ENCODE results near the gene HOXA13. TPM values are rescaled to one million over a fixed set of nuclear protein-coding genes. Genes with fewer than 3 reads are reported as not detected.

Gene HOXA13
- total RNA-seq, 1 experiment from 2014 or later: 0.68 TPM

DNA sequence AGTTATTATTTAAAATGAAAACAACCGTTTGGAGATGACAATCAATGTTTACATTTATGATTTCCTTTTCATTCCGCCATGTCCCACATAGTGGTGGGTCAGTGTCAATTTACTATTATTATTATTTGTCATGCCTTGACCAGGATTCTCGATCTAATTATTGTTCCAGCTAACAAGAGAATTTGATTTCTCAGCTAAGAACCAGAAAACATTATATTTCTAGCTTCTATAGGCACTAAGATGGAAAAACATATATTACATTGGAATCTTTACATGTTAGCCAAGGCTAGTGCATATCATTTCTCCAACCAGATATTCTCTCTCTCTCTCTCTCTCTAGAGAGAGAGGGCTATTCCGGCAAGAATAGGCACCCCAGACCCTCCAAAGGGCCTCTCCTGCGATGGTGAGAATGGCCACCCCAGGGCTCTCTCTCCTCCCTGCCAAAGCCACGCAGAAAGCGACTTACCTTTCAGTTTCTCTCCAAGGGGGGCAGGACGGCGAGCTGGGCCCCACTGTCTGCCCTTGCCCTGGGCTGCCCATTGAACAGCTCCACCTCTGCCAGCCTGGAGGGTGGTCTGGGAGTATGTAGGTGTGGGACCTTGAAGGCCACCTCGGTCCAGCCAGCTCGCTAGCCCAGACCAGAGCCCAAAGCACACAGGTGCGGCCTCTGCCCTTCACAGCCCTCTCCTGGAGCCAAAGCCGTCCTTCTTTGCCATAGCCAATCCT, 49.9 kb downstream of the HOXA13 start:
- DNase-seq: no peak
- Mint-ChIP-seq H3K4me1 (ENCODE audit: low read depth, unreplicated experiment) (no peaks in the 10 kb centered on the region), H3K27me3 (ENCODE audit: insufficient read depth, unreplicated experiment) (no peaks in the 10 kb centered on the region), H3K27ac (ENCODE audit: unreplicated experiment) (peak overlapping the region; percentile 82), H3K9me3 (ENCODE audit: unreplicated experiment) (no peaks in the 10 kb centered on the region), H3K4me3 (ENCODE audit: unreplicated experiment) (peak overlapping the region; percentile 94), H3K36me3 (ENCODE audit: insufficient read depth, unreplicated experiment) (peaks cover 18% of the 10 kb centered on the region)
- Histone ChIP-seq H3K4me1 (peaks cover 27% of the 10 kb centered on the region), H3K27me3 (replicated peaks; ENCODE audit: control insufficient read depth, insufficient read depth, low read length) (no peaks in the 10 kb centered on the region), H3K9me3 (no peaks in the 10 kb centered on the region), H3K4me3 (ENCODE audit: low read depth, low read length) (peak overlapping the region; percentile 68), H3K36me3 (ENCODE audit: control insufficient read depth, insufficient read depth, low read length) (no peaks in the 10 kb centered on the region; the same call in none of the 2 replicates)
- TF ChIP-seq, protein P1, sequence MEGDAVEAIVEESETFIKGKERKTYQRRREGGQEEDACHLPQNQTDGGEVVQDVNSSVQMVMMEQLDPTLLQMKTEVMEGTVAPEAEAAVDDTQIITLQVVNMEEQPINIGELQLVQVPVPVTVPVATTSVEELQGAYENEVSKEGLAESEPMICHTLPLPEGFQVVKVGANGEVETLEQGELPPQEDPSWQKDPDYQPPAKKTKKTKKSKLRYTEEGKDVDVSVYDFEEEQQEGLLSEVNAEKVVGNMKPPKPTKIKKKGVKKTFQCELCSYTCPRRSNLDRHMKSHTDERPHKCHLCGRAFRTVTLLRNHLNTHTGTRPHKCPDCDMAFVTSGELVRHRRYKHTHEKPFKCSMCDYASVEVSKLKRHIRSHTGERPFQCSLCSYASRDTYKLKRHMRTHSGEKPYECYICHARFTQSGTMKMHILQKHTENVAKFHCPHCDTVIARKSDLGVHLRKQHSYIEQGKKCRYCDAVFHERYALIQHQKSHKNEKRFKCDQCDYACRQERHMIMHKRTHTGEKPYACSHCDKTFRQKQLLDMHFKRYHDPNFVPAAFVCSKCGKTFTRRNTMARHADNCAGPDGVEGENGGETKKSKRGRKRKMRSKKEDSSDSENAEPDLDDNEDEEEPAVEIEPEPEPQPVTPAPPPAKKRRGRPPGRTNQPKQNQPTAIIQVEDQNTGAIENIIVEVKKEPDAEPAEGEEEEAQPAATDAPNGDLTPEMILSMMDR (IDR thresholded peaks at IDR 0.05; ENCODE audit: insufficient read depth in 1 of 2, low read depth in 1 of 2, low read length in 1 of 2, severe bottlenecking in 1 of 2, unreplicated experiment in 1 of 2): no peak
- BruUV-seq (replicated peaks): no TSS peak
- intact Hi-C loops (cut with micrococcal nuclease; ENCODE audit: unreplicated experiment): no loop called here
- CTCF ChIA-PET: interaction anchor here (0.6 to 4.0 kb wide), 7 partner anchors 11 to 768 kb away, joined by 3 to 40 read pairs (median 3); partner anchors contain the start of gene HOXA9
- POLR2A ChIA-PET: interaction anchor here (0.5 to 1.0 kb wide), 2 partner anchors 34 to 989 kb away, joined by 4 to 6 read pairs; no protein-coding TSS in a partner anchor

DNA sequence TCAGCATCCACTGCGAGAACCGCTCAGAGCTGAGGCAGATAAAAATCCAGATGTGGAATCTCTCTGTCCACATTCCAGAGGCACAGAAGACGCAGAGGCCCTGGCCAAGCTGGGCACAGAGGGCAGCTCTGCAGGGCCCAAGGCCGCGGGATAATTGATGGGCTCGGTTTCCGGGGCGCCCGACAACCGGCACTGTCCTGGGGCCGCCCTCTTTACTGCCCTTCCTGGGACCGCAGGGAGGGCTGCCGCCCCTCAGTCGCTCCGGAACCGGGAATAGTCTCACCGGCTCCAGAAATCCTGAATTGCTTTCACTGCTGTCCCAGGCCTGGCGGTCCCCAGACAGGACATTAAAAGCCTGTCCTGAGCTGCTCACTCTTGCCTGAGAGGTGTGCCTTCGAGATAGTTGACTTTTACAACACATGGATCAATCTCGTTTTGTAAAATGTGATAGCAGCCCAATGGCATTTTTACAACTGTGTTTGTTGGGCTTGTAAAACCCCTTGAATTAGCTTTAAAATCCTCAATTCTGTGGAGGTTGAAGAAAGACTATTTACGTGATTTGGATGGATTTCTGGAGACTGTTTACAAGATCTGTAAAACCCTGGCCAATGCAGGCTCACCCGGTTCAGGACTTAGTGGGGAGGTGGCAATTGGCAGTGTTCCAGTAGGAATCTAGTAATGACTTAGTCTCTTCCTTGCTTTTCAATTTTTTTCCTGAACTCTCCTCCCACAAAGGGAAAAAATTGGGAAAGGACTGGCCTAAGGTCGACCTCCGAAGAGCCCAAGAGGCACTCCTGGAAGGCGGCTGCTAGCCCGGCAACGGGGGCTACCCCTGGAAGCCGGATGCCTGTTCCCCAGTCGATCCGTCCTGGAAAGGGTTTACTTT, 50.9 kb downstream of the HOXA13 start:
- POLR2A ChIA-PET: no interaction called here
- Mint-ChIP-seq H3K4me3 (ENCODE audit: unreplicated experiment) (peak overlapping the region; percentile 73), H3K27me3 (ENCODE audit: insufficient read depth, unreplicated experiment) (no peaks in the 10 kb centered on the region)

More for the DNA sequence above, 50.9 kb downstream of the HOXA13 start:
- CTCF ChIA-PET: interaction anchor here (0.5 to 4.0 kb wide), 5 partner anchors 8 to 1262 kb away, joined by 3 to 40 read pairs (median 5); partner anchors contain the start of gene HOXA7
- H3K4me3 ChIP-seq (ENCODE audit: low read depth, low read length): no peak overlapping the region
- H3K9me3 ChIP-seq: no peaks in the 10 kb centered on the region
- intact Hi-C loops (cut with micrococcal nuclease; ENCODE audit: unreplicated experiment): no loop called here
- BruUV-seq (replicated peaks): no TSS peak
- no peaks in the 10 kb centered on the region; the same call in 1 of the 2 replicates for H3K36me3 ChIP-seq (ENCODE audit: control insufficient read depth, insufficient read depth, low read length)
- H3K4me1 ChIP-seq: peaks cover 27% of the 10 kb centered on the region
- H3K27me3 ChIP-seq (replicated peaks; ENCODE audit: control insufficient read depth, insufficient read depth, low read length): no peaks in the 10 kb centered on the region
- H3K27ac Mint-ChIP-seq (ENCODE audit: unreplicated experiment): peak overlapping the region; percentile 76
- no peaks in the 10 kb centered on the region for H3K4me1 Mint-ChIP-seq (ENCODE audit: low read depth, unreplicated experiment)
- no peaks in the 10 kb centered on the region for H3K9me3 Mint-ChIP-seq (ENCODE audit: unreplicated experiment)
- TF ChIP-seq, protein P1 (IDR thresholded peaks at IDR 0.05; ENCODE audit: insufficient read depth in 1 of 2, low read depth in 1 of 2, low read length in 1 of 2, severe bottlenecking in 1 of 2, unreplicated experiment in 1 of 2): no peak
- H3K36me3 Mint-ChIP-seq (ENCODE audit: insufficient read depth, unreplicated experiment): peaks cover 12% of the 10 kb centered on the region
- peak in 1 of 2 experiments; percentile 25 for DNase-seq

Data from Caco-2 (cell line).